HL-60 (cell line): ENCODE results near the gene STN1.

ENCODE experiments used
- CTCF ChIP-seq: IDR thresholded peaks from one replicate; pipeline ENCODE4 v1.5.1; 2011; ENCODE audit warnings: low read length, control low read depth, inconsistent platforms; ENCODE audit not compliant: insufficient read depth
- SPI1 ChIP-seq: IDR thresholded peaks from 2 replicates; pipeline ENCODE4 v1.6.1; 2012; ENCODE audit warnings: low read depth, mild to moderate bottlenecking, borderline replicate concordance

- TF ChIP-seq CTCF (no peak), SPI1 (no peak)
Observed at GRCh38 chr10:103942866-103943265, 24.9 kb upstream of the STN1 start.
